Heart right ventricle (tissue), 16 donors: ENCODE measurements around the gene YTHDC1. TPM values are rescaled to one million over a fixed set of nuclear protein-coding genes. Genes with fewer than 3 reads are reported as not detected.

Source experiments
- ATAC-seq, 8 donors: fragments of 200-7000 bp; cut with Tn5 transposase; one replicate each; pipeline ENCODE4 v1.9.1; 2020; ENCODE audit warnings: mild to moderate bottlenecking in 8 of 8, moderate library complexity in 8 of 8, moderate number of reproducible peaks in 1 of 8
- DNase-seq, 2 donors: peaks; one replicate each; pipeline ENCODE4 v3.0.0-alpha.2; 2020
- H3K27ac ChIP-seq, 10 donors: fragments of 200-600 bp; sonication (generic) in 2 of 10; one replicate each; pipeline versions ENCODE4 v1.5.0 to v1.8.0; 2020 to 2022; ENCODE audit warnings: mild to moderate bottlenecking in 3 of 10
- H3K27me3 ChIP-seq, 7 donors: fragments of 200-600 bp; one replicate each; pipeline ENCODE4 v1.8.0; 2021 to 2022; ENCODE audit warnings: mild to moderate bottlenecking in 2 of 7
- H3K36me3 ChIP-seq, 9 donors: fragments of 200-600 bp; sonication (generic) in 1 of 9; one replicate each; pipeline versions ENCODE4 v1.5.0 to v1.8.0; 2020 to 2022; ENCODE audit warnings: mild to moderate bottlenecking in 2 of 9
- H3K4me1 ChIP-seq, 9 donors: fragments of 200-600 bp; sonication (generic) in 1 of 9; one replicate each; pipeline versions ENCODE4 v1.5.0 to v1.8.0; 2020 to 2022; ENCODE audit warnings: mild to moderate bottlenecking in 4 of 9
- H3K4me3 ChIP-seq, 10 donors: fragments of 200-600 bp; sonication (generic) in 2 of 10; one replicate each; pipeline versions ENCODE4 v1.5.0 to v1.8.0; 2020 to 2022; ENCODE audit warnings: mild to moderate bottlenecking in 7 of 10, moderate library complexity in 2 of 10
- H3K9me3 ChIP-seq, 11 donors: fragments of 200-600 bp in 10 of 11; sonication (generic) in 2 of 11; one replicate each; pipeline versions ENCODE4 v1.5.0 to v1.8.0; 2013 to 2022; ENCODE audit warnings: mild to moderate bottlenecking in 2 of 11, control low read depth in 1 of 11, moderate library complexity in 1 of 11
- WGBS, 2 donors: extraction: QIAGEN DNeasy Blood & Tissue Kit; methylation state at CpG; one replicate each; pipeline ENCODE4 v1.1.7; 2013; ENCODE audit warnings: inconsistent platforms in 1 of 2; 5-methylcytosine and 5-hydroxymethylcytosine counted together
- intact Hi-C, 10 donors: fragments of 100-400 bp; cut with DNase I; formaldehyde crosslinking; loops; one replicate each; pipeline versions ENCODE4 v1.11.1 to v1.14.2; 2022
- polyA plus RNA-seq, 2 donors: library from polyadenylated mRNA; stranded (reverse); fragments of 200-250 nt; gene quantifications; one replicate each; pipeline ENCODE4 v1.2.3, GENCODE V29; 2013
- total RNA-seq, 10 donors: library from RNA; stranded (reverse); fragmentation: NEBNext Ultra II Directional in 3 of 10; extraction: Animal tissue kit (Norgen Biotek cat#: 25700) in 3 of 10; gene quantifications; one replicate each; pipeline versions ENCODE4 v1.2.1 to v1.2.4, GENCODE V29; 2021 to 2023
- TF ChIP-seq, protein P1 (sequence below), 9 donors: fragments of 200-600 bp; sonication (generic) in 2 of 9; IDR thresholded peaks; one replicate each; pipeline versions ENCODE4 v1.5.0 to v1.8.0; 2021 to 2022; ENCODE audit warnings: antibody characterized with exemption in 9 of 9, mild to moderate bottlenecking in 5 of 9, moderate library complexity in 1 of 9
- donor health status: Arrhythmogenic right ventricular cardiomyopathy.
- donor health status: ischemic (EF 13 %, LVEDD 7.1; RV severe dilation, severe dysfunction).
- donor health status: healthy with polysubstance abuse.
- donor health status: DM: no; HTN: yes; CAD: no.
- donor health status: DM: no; HTN: no; CAD: no.
- donor health status: ischemic (EF 25% LVEDD 6.9; RV normal size, moderate dysfunction).
- donor health status: ischemic (EF 25% LVEDD 5.7; RV mildly dilated, moderate dysfunction).
- donor health status: healthy.
- donor health status: DM: yes; HTN: yes; CAD: no.
- donor health status: Ischemic cardiomyopathy.
- donor health status: ischemic (EF 35%, LVEDD 5.7; RV mildly dilated, moderate dysfunction).
- donor health status: nonischemic (EF 11% LVEDD 7.7; RV severe dilation, severe dysfunction).
- donor health status: DM: yes; HTN: yes; CAD: no.
- donor health status: PGD.
- donor health status: ischemic (EF 29% LVEDD 5.4; RV normal size, mild dysfunction).
- donor health status: nonischemic (EF 23%, LVEDD 6.1; RV moderate dilation, normal function).

The YTHDC1 gene
- total and polyA plus RNA-seq, 12 donors, result 19.8 to 65.0 (median 51.4) TPM

DNA sequence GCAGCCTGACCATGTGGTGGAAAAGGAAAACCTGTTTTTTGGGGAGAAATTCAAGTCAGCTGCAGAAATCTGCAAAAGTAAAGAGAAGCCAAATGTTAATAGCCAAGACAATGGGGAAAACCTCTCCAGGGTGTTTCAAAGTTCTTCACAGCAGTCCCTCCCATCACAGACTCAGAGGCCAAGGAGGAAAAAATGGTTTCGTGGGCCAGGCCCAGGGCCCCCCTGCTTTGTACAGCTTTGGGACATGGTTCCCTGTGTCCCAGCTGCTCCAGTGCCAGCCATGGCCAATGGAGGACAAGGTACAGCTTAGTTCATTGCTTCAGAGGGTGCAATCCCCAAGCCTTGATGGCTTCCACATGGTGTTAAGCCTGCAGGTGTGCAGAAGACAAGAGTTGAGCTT lies 15.2 kb upstream of the YTHDC1 start:
- intact Hi-C loops, result no loop called here
- ATAC-seq (no peak), DNase-seq (no peak)
- WGBS, 2 donors, result 83 to 93% methylated on average over 1 of the region's 1 CpG
- no peak overlapping the region for H3K27ac ChIP-seq
- peaks cover 0 to 5% (median 0%) of the 10 kb centered on the region in 9 donors for H3K4me1 ChIP-seq
- TF ChIP-seq, protein P1, sequence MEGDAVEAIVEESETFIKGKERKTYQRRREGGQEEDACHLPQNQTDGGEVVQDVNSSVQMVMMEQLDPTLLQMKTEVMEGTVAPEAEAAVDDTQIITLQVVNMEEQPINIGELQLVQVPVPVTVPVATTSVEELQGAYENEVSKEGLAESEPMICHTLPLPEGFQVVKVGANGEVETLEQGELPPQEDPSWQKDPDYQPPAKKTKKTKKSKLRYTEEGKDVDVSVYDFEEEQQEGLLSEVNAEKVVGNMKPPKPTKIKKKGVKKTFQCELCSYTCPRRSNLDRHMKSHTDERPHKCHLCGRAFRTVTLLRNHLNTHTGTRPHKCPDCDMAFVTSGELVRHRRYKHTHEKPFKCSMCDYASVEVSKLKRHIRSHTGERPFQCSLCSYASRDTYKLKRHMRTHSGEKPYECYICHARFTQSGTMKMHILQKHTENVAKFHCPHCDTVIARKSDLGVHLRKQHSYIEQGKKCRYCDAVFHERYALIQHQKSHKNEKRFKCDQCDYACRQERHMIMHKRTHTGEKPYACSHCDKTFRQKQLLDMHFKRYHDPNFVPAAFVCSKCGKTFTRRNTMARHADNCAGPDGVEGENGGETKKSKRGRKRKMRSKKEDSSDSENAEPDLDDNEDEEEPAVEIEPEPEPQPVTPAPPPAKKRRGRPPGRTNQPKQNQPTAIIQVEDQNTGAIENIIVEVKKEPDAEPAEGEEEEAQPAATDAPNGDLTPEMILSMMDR (IDR thresholded peaks at IDR 0.05), result no peak
- H3K36me3 ChIP-seq, result no peaks in the 10 kb centered on the region
- H3K27me3 ChIP-seq, result peaks cover 0 to 13% (median 0%) of the 10 kb centered on the region in 7 donors
- no peak overlapping the region for H3K4me3 ChIP-seq
- H3K9me3 ChIP-seq, result no peaks in the 10 kb centered on the region

DNA sequence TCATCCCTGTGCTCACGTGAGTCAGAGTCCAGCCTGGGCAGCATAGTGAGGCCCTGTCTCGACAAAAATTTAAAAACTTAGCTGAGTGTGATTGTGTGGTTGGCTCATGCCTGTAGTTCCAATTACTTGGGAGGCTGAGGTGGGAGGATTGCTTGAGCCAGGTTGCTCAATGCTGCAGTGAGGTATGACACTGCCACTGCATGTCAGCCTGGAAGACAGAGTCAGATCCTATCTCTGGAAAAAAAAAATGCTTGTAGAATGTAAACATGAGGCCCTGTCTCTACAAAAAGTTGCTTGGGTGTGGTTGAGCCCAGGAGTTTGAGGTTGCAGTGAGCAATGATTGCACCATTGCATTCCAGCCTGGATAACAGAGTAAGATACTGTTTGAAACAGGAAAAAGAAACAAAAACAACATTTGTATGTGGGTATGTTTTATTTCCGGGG lies 11.3 kb upstream of the YTHDC1 start:
- WGBS, 2 donors, result 74 to 80% methylated on average over 3 of the region's 3 CpGs
- ATAC-seq, result no peak
- Histone ChIP-seq H3K4me1 (no peaks in the 10 kb centered on the region), H3K4me3 (no peak overlapping the region), H3K27ac (no peak overlapping the region), H3K36me3 (no peaks in the 10 kb centered on the region), H3K9me3 (no peaks in the 10 kb centered on the region), H3K27me3 (peaks cover 0 to 7% (median 0%) of the 10 kb centered on the region in 7 donors)
- TF ChIP-seq, protein P1 (IDR thresholded peaks at IDR 0.05), result no peak
- intact Hi-C loops, result no loop called here
- DNase-seq, result no peak

DNA sequence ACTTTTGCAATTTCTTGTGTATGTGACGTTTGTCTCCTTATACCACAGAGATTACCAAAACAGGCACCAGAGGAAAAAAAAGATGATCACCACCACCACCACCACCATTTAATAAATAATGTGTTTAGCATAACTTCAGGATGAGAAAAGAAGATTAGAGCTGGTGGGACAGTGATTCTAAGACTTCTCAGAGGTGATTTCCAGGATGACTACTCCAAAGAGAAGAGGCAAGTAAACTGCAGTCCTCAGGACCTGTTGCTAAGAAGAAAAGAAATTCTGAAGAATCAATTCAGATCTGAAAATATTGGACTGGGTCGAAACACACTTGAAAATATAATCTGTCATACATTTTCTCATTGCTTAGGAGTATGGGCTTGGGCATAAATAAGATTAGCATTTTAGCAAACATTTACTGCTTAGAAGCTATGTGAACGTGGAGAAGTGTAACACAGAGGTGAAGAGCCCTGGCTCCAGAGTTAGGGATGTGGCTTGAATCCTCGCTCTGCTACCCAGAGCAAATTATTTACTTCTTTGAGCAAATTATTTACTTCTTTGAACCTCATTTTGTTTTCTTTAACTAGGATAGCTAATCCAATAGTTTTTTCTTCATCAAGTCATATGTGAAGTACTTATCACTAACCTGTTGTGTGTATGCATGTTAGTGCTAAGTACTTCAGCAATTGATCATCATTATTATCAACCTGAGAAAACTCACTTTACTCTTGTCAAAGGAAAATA lies 10.5 kb upstream of the YTHDC1 start:
- WGBS, 2 donors, result 75 to 84% methylated on average over 4 of the region's 4 CpGs
- TF ChIP-seq, protein P1 (IDR thresholded peaks at IDR 0.05), result no peak
- peaks cover 0 to 3% (median 0%) of the 10 kb centered on the region in 7 donors for H3K27me3 ChIP-seq
- no peaks in the 10 kb centered on the region for H3K4me1 ChIP-seq
- H3K36me3 ChIP-seq, result no peaks in the 10 kb centered on the region
- ATAC-seq, result no peak
- intact Hi-C loops, result no loop called here
- H3K27ac ChIP-seq, result no peak overlapping the region
- H3K9me3 ChIP-seq, result no peaks in the 10 kb centered on the region
- no peak for DNase-seq
- H3K4me3 ChIP-seq, result no peak overlapping the region

DNA sequence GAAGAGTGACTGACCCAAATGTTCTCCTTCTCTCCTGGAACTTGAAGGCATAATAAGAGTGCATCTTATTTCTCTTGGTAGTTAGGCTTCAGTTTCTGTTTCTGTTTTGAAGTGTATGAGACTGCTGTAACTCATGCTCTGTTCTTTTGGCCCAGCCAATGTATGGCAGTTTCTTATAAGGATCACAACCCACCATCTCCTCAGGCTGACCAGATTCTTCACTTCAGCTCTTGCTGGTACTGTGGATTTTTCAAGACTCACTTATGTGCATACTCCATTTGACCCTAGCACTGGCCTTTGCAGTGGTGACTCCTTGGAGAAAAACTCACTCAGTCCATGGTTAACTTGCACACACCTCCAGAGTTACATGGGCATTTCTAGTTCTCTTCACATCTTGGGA lies 9.6 kb upstream of the YTHDC1 start:
- TF ChIP-seq, protein P1 (IDR thresholded peaks at IDR 0.05), result no peak
- H3K27ac ChIP-seq, result no peak overlapping the region
- DNase-seq (no peak), ATAC-seq (no peak)
- H3K4me1 ChIP-seq, result no peaks in the 10 kb centered on the region
- intact Hi-C loops, result no loop called here
- no peaks in the 10 kb centered on the region for H3K9me3 ChIP-seq
- H3K36me3 ChIP-seq, result no peaks in the 10 kb centered on the region
- no peak overlapping the region for H3K4me3 ChIP-seq
- peaks cover 0 to 2% (median 0%) of the 10 kb centered on the region in 7 donors for H3K27me3 ChIP-seq
